Loucy (cell line): ENCODE data around the gene ESYT3.

Experiments
- EZH2phosphoT487 ChIP-seq: fragments of 200-600 bp; IDR thresholded peaks from 2 replicates; pipeline ENCODE4 v1.6.1; 2018; ENCODE audit warnings: antibody characterized with exemption, mild to moderate bottlenecking, moderate library complexity, borderline replicate concordance
- TF ChIP-seq, protein P1 (sequence below): fragments of 200-600 bp; sonication (generic); conservative IDR thresholded peaks from 2 replicates; pipeline ENCODE4 v1.5.1; 2014; ENCODE audit warnings: mild to moderate bottlenecking, antibody characterized with exemption, low read length

DNA sequence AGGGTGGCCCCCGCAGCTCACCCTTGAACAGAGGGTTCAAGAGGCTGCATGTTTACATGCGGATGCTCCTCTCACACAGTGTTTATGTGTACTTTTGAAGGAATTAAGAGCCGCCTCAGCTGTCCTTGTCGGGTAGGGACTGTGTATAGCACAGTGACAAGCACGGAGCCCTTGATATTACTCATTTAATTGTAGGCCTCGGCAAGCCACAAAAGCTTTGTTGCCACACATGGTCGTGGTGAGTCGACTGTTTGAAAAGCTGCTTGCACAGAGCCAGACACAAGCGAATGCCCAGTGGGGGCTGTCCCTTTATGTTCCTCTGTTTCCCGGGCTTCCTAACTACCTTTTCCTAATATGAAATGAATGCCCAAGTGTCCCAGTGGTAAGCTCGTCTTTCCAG is 4.5 kb downstream of the ESYT3 start:
- TF ChIP-seq, protein P1, sequence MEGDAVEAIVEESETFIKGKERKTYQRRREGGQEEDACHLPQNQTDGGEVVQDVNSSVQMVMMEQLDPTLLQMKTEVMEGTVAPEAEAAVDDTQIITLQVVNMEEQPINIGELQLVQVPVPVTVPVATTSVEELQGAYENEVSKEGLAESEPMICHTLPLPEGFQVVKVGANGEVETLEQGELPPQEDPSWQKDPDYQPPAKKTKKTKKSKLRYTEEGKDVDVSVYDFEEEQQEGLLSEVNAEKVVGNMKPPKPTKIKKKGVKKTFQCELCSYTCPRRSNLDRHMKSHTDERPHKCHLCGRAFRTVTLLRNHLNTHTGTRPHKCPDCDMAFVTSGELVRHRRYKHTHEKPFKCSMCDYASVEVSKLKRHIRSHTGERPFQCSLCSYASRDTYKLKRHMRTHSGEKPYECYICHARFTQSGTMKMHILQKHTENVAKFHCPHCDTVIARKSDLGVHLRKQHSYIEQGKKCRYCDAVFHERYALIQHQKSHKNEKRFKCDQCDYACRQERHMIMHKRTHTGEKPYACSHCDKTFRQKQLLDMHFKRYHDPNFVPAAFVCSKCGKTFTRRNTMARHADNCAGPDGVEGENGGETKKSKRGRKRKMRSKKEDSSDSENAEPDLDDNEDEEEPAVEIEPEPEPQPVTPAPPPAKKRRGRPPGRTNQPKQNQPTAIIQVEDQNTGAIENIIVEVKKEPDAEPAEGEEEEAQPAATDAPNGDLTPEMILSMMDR = no peak
- TF ChIP-seq EZH2phosphoT487 = no peak
